Loucy (cell line): ENCODE measurements around the gene PDE5A.
"Not testable (repeated sequence)": the region's sequence is repeated elsewhere in the genome, so short reads cannot be mapped to it uniquely, and the experiment has no call there.

Experiments
- H2AFZ ChIP-seq: fragments of 200-600 bp; sonication (generic); 2 replicates; pipeline ENCODE4 v1.6.0; 2016; ENCODE audit warnings: antibody characterized with exemption, mild to moderate bottlenecking, low read length, moderate library complexity
- H3F3A ChIP-seq: fragments of 200-600 bp; 2 replicates; pipeline ENCODE4 v1.6.0; 2016; ENCODE audit warnings: antibody characterized with exemption, low read depth, mild to moderate bottlenecking
- H3K27me3 ChIP-seq: fragments of 200-600 bp; sonication (generic); 2 replicates; pipeline ENCODE4 v1.6.1; 2014; ENCODE audit warnings: low read length, mild to moderate bottlenecking; ENCODE audit not compliant: insufficient read depth, poor library complexity, severe bottlenecking
- H3K36me3 ChIP-seq: fragments of 200-600 bp; sonication (generic); 2 replicates; pipeline ENCODE4 v1.6.1; 2016; ENCODE audit warnings: low read length; ENCODE audit not compliant: insufficient read depth
- H3K4me1 ChIP-seq: fragments of 200-600 bp; sonication (generic); 2 replicates; pipeline ENCODE4 v1.5.1; 2014; ENCODE audit warnings: low read length, mild to moderate bottlenecking; ENCODE audit not compliant: insufficient read depth, poor library complexity, severe bottlenecking
- H3K4me2 ChIP-seq: fragments of 200-600 bp; sonication (generic); 2 replicates; pipeline ENCODE4 v1.6.0; 2014; ENCODE audit warnings: antibody characterized with exemption, low read length, low read depth, mild to moderate bottlenecking; ENCODE audit not compliant: poor library complexity, severe bottlenecking
- H3K4me3 ChIP-seq: fragments of 200-600 bp; sonication (generic); 2 replicates; pipeline ENCODE4 v1.5.1; 2014; ENCODE audit warnings: low read length, mild to moderate bottlenecking, mixed read lengths; ENCODE audit not compliant: poor library complexity, severe bottlenecking
- H3K79me2 ChIP-seq: fragments of 200-600 bp; sonication (generic); 2 replicates; pipeline ENCODE4 v1.6.1; 2014; ENCODE audit warnings: low read length; ENCODE audit not compliant: insufficient read depth
- H3K9ac ChIP-seq: fragments of 200-600 bp; sonication (generic); 2 replicates; pipeline ENCODE4 v1.6.0; 2014; ENCODE audit warnings: mild to moderate bottlenecking, low read depth, low read length, moderate library complexity; ENCODE audit not compliant: poor library complexity, severe bottlenecking
- H3K9me2 ChIP-seq: fragments of 200-600 bp; sonication (generic); replicated peaks from 2 replicates; pipeline ENCODE4 v1.6.1; 2016; ENCODE audit warnings: low read depth, low read length, mixed read lengths
- H3K9me3 ChIP-seq: fragments of 200-600 bp; sonication (generic); 2 replicates; pipeline ENCODE4 v1.6.1; 2014; ENCODE audit warnings: mild to moderate bottlenecking, antibody characterized with exemption, low read length, low read depth; ENCODE audit not compliant: insufficient read depth
- H4K20me1 ChIP-seq: fragments of 200-600 bp; sonication (generic); 2 replicates; pipeline ENCODE4 v1.6.0; 2014; ENCODE audit warnings: antibody characterized with exemption, low read length, mild to moderate bottlenecking; ENCODE audit not compliant: insufficient read depth, poor library complexity, severe bottlenecking
- CTCF ChIP-seq: fragments of 200-600 bp; sonication (generic); conservative IDR thresholded peaks from 2 replicates; pipeline ENCODE4 v1.5.1; 2014; ENCODE audit warnings: mild to moderate bottlenecking, antibody characterized with exemption, low read length
- EZH2phosphoT487 ChIP-seq: fragments of 200-600 bp; IDR thresholded peaks from 2 replicates; pipeline ENCODE4 v1.6.1; 2018; ENCODE audit warnings: antibody characterized with exemption, mild to moderate bottlenecking, moderate library complexity, borderline replicate concordance

PDE5A gene

DNA sequence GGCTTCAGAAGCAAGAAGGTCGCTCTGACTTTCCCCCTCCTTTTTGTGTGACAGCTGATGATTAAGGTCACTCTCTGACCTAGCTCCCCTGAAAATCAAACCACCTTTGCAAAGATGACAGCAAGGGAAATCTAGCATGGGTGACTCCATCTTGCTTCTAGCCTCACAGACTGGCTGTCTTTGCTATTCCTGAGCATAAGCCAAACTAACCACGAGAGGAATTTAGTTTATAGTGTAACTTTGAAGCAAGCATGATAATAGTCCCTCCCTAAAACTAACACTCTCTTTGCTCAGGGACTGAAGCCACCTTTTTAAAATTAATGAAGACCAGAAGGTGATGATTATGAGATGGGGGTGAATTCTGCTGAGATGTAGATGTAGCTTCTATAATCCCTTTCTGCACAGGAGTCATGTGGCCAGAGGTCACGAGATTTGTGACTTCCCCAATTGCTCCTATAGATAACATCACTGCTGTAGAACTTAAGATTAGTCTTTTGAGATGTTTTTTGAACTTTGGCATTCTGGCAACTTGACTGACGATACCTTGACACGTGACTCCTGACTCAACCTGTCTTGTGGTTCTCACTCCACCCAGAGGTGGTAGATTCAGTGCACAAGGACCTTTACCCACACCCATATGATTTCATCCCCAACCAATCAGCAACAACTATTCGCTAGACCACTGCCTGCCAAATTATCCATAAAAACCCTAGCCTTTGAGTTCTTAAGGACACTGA is 14.9 kb upstream of the PDE5A start:
- Histone ChIP-seq H3K9ac (no peak overlapping the region), H4K20me1 (no peaks in the 10 kb centered on the region), H3K4me3 (no peak overlapping the region), H3F3A (no peaks in the 10 kb centered on the region), H3K9me3 (no peaks in the 10 kb centered on the region), H3K36me3 (no peaks in the 10 kb centered on the region), H3K4me2 (no peak overlapping the region), H3K4me1 (no peaks in the 10 kb centered on the region), H3K9me2 (no peaks in the 10 kb centered on the region), H3K27me3 (no peaks in the 10 kb centered on the region), H3K79me2 (no peaks in the 10 kb centered on the region), H2AFZ (no peak overlapping the region)
- TF ChIP-seq CTCF (no peak), EZH2phosphoT487 (no peak)

DNA sequence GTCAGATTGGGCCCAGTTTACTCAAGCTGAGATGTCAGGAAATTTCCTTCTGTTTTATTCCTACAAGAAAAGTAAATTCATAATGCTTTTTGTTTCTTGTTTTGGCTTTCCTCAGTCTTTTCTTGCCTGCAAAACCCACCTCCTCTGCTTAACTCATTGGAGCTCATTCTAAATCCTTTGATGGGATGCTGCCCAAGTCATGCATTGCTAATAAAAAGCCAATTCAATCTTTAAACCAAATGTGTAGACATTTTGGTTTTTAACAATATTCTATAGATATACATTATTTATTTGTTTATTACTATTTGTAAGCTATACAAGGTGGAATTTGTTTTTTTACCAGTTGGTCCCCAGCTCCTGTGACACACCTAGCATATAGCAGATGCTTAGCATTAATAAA is 13.2 kb upstream of the PDE5A start:
- TF ChIP-seq EZH2phosphoT487 (no peak), CTCF (no peak)
- Histone ChIP-seq H3K27me3 (no peaks in the 10 kb centered on the region), H3K9ac (no peak overlapping the region), H3K9me3 (no peaks in the 10 kb centered on the region), H3K4me2 (no peak overlapping the region), H4K20me1 (no peaks in the 10 kb centered on the region), H3K9me2 (no peaks in the 10 kb centered on the region), H3K4me3 (no peak overlapping the region), H3F3A (no peaks in the 10 kb centered on the region), H3K4me1 (no peaks in the 10 kb centered on the region), H2AFZ (no peak overlapping the region), H3K79me2 (no peaks in the 10 kb centered on the region), H3K36me3 (no peaks in the 10 kb centered on the region)

GRCh38 chr4:119638359-119638758 is 9.8 kb upstream of the PDE5A start:
- H3K36me3 ChIP-seq: no peaks in the 10 kb centered on the region
- H3K9me2 ChIP-seq: no peaks in the 10 kb centered on the region
- H3K4me3 ChIP-seq: no peak overlapping the region
- no peaks in the 10 kb centered on the region for H3F3A ChIP-seq
- no peaks in the 10 kb centered on the region for H3K27me3 ChIP-seq
- no peak overlapping the region for H3K9ac ChIP-seq
- H3K4me1 ChIP-seq: no peaks in the 10 kb centered on the region
- H3K9me3 ChIP-seq: no peaks in the 10 kb centered on the region
- no peaks in the 10 kb centered on the region for H3K79me2 ChIP-seq
- H4K20me1 ChIP-seq: no peaks in the 10 kb centered on the region
- H3K4me2 ChIP-seq: no peak overlapping the region
- H2AFZ ChIP-seq: no peak overlapping the region
- no peak for TF ChIP-seq EZH2phosphoT487
- no peak for TF ChIP-seq CTCF

DNA sequence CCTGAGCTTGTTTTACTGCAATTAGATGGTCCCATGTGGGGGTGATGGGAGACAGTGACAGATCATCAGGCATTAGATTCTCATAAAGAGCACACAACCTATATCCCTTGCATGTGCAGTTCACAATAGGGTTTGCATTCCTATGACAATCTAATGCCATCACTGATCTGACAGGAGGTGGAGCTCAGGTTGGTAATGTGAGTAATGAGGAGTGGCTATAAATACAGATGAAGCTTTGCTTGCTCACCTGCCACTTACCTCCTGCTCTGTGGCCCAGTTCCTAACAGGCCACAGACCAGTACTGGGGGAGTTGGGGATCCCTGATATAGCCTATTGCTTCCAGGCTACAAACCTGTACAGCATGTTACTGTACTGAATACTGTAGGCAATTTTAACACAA is 8.2 kb upstream of the PDE5A start:
- H3K4me3 ChIP-seq, H3K9ac ChIP-seq, H3K4me1 ChIP-seq, H3K36me3 ChIP-seq, H3K4me2 ChIP-seq, H3K9me2 ChIP-seq, H3K9me3 ChIP-seq, H2AFZ ChIP-seq, H4K20me1 ChIP-seq, H3K79me2 ChIP-seq, H3F3A ChIP-seq, H3K27me3 ChIP-seq: not testable (repeated sequence)
